PFSK-1 (cell line): Measurements from ENCODE around the gene MIEN1.

Experiments used
- POLR2AphosphoS5 ChIP-seq: IDR thresholded peaks from 2 replicates; pipeline ENCODE4 v1.6.1; 2012; ENCODE audit warnings: low read depth, mild to moderate bottlenecking, control low read depth, low read length, moderate library complexity
- SIN3A ChIP-seq: IDR thresholded peaks from 2 replicates; pipeline ENCODE4 v1.6.1; 2012; ENCODE audit warnings: mild to moderate bottlenecking, low read length, moderate library complexity, borderline replicate concordance; ENCODE audit not compliant: insufficient read depth
- TF ChIP-seq, protein P1 (sequence below), 2 experiments: IDR thresholded peaks; 2 replicates each; pipeline versions ENCODE4 v1.6.1 to v1.8.0; 2011 to 2012; ENCODE audit warnings: low read depth in 2 of 2, low read length in 2 of 2, control low read depth in 1 of 2, inconsistent platforms in 1 of 2, mild to moderate bottlenecking in 1 of 2, moderate library complexity in 1 of 2; ENCODE audit not compliant: insufficient read depth in 1 of 2

DNA sequence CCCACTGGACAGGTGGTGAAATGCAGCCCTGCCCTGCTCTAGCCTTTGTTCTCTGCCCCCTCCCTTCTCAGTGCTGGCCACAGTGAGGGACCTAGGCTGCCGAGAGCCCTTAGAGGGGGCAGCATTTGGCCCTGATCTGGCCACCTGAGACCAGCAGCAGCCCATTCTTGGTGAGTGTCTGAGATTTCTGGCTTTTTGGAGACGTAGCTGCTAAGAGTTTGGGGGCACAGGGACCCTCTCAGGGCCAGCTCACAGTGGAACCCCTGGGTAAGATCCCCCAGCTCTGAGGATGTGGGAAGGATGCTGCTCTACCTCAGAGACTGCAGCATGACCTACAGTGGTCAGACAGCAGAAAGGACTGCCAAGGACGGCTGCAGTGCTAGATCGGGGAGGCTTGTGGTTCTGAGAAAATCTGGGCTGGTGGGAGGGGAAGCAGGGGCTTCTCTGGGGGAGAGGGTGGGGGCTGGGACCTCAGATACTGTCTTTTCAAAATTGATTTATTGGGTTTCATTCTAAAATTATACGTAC, 20.7 kb upstream of the MIEN1 start:
- TF ChIP-seq, protein P1, sequence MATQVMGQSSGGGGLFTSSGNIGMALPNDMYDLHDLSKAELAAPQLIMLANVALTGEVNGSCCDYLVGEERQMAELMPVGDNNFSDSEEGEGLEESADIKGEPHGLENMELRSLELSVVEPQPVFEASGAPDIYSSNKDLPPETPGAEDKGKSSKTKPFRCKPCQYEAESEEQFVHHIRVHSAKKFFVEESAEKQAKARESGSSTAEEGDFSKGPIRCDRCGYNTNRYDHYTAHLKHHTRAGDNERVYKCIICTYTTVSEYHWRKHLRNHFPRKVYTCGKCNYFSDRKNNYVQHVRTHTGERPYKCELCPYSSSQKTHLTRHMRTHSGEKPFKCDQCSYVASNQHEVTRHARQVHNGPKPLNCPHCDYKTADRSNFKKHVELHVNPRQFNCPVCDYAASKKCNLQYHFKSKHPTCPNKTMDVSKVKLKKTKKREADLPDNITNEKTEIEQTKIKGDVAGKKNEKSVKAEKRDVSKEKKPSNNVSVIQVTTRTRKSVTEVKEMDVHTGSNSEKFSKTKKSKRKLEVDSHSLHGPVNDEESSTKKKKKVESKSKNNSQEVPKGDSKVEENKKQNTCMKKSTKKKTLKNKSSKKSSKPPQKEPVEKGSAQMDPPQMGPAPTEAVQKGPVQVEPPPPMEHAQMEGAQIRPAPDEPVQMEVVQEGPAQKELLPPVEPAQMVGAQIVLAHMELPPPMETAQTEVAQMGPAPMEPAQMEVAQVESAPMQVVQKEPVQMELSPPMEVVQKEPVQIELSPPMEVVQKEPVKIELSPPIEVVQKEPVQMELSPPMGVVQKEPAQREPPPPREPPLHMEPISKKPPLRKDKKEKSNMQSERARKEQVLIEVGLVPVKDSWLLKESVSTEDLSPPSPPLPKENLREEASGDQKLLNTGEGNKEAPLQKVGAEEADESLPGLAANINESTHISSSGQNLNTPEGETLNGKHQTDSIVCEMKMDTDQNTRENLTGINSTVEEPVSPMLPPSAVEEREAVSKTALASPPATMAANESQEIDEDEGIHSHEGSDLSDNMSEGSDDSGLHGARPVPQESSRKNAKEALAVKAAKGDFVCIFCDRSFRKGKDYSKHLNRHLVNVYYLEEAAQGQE (IDR thresholded peaks at IDR 0.05; ENCODE audit: insufficient read depth in 1 of 2, low read depth in 2 of 2, low read length in 2 of 2), result no peak
- TF ChIP-seq SIN3A, result no peak
- no peak for TF ChIP-seq POLR2AphosphoS5
